HAP-1 (cell line): ENCODE measurements around the gene MAST4.

ENCODE experiments used
- DNase-seq, 2 experiments: peaks; one replicate each; pipeline ENCODE4 v3.0.0-alpha.2; 2016 to 2020; ENCODE audit warnings: low spot score in 2 of 2
- H3K27me3 ChIP-seq: fragments of 250-450 bp; sonication (Bioruptor Pico); 2 replicates; pipeline ENCODE4 v1.5.1; 2020; ENCODE audit warnings: low read depth, mild to moderate bottlenecking, moderate library complexity
- H3K36me3 ChIP-seq: fragments of 250-450 bp; sonication (Bioruptor Pico); replicated peaks from 2 replicates; pipeline ENCODE4 v1.5.1; 2020; ENCODE audit warnings: mild to moderate bottlenecking
- H3K4me1 ChIP-seq: fragments of 250-450 bp; sonication (Bioruptor Pico); 2 replicates; pipeline ENCODE4 v1.5.1; 2020; ENCODE audit warnings: mild to moderate bottlenecking
- H3K4me3 ChIP-seq: fragments of 250-450 bp; sonication (Bioruptor Pico); 2 replicates; pipeline ENCODE4 v1.5.1; 2020; ENCODE audit warnings: mild to moderate bottlenecking, moderate library complexity
- H3K9me3 ChIP-seq: fragments of 250-450 bp; sonication (Bioruptor Pico); 2 replicates; pipeline ENCODE4 v1.5.1; 2020; ENCODE audit warnings: mild to moderate bottlenecking, moderate library complexity
- in situ Hi-C: fragments of 300-500 bp; cut with MboI; formaldehyde crosslinking; loops from 3 replicates; pipeline ENCODE4 v1.14.3; 2020; ENCODE audit warnings: low sequenced_read_pairs, inconsistent platforms, mixed read lengths

MAST4 gene

GRCh38 chr5:67181648-67182221, 585.5 kb downstream of the MAST4 start:
- Histone ChIP-seq H3K4me3 (no peak overlapping the region), H3K27me3 (no peaks in the 10 kb centered on the region), H3K4me1 (peaks cover 17% of the 10 kb centered on the region), H3K36me3 (no peaks in the 10 kb centered on the region), H3K9me3 (no peaks in the 10 kb centered on the region)
- in situ Hi-C loops, result no loop called here
- DNase-seq, result peak; percentile 4 to 54

GRCh38 chr5:67182301-67182790, 586.2 kb downstream of the MAST4 start:
- Histone ChIP-seq H3K36me3 (no peaks in the 10 kb centered on the region), H3K4me1 (peaks cover 17% of the 10 kb centered on the region), H3K4me3 (no peak overlapping the region), H3K27me3 (no peaks in the 10 kb centered on the region), H3K9me3 (no peaks in the 10 kb centered on the region)
- in situ Hi-C loops, result no loop called here
- DNase-seq, result peak; percentile 85 to 87

- in situ Hi-C loops, result no loop called here
- Histone ChIP-seq H3K27me3 (no peaks in the 10 kb centered on the region), H3K4me1 (peaks cover 17% of the 10 kb centered on the region), H3K36me3 (no peaks in the 10 kb centered on the region), H3K9me3 (no peaks in the 10 kb centered on the region), H3K4me3 (no peak overlapping the region)
- DNase-seq, result no peak
Observed at GRCh38 chr5:67183859-67184258, 587.7 kb downstream of the MAST4 start.

- Histone ChIP-seq H3K36me3 (no peaks in the 10 kb centered on the region), H3K9me3 (no peaks in the 10 kb centered on the region), H3K4me1 (peaks cover 14% of the 10 kb centered on the region), H3K4me3 (no peak overlapping the region), H3K27me3 (no peaks in the 10 kb centered on the region)
- DNase-seq, result no peak
- in situ Hi-C loops, result no loop called here
Observed at GRCh38 chr5:67187006-67187715, 591.0 kb downstream of the MAST4 start.

GRCh38 chr5:67188274-67189078, 592.3 kb downstream of the MAST4 start:
- no peak for DNase-seq
- H3K9me3 ChIP-seq, result no peaks in the 10 kb centered on the region

GRCh38 chr5:67189079-67189354, 592.8 kb downstream of the MAST4 start:
- H3K4me1 ChIP-seq, result peaks cover 6% of the 10 kb centered on the region; the same call in 1 of the 2 replicates
- no peak overlapping the region for H3K4me3 ChIP-seq
- no peak for DNase-seq
- in situ Hi-C loops, result no loop called here
- no peaks in the 10 kb centered on the region for H3K36me3 ChIP-seq
- H3K27me3 ChIP-seq, result no peaks in the 10 kb centered on the region
- no peaks in the 10 kb centered on the region for H3K9me3 ChIP-seq

More at GRCh38 chr5:67188274-67189078, 592.3 kb downstream of the MAST4 start:
- H3K4me1 ChIP-seq, result peaks cover 6% of the 10 kb centered on the region; the same call in 1 of the 2 replicates
- in situ Hi-C loops, result no loop called here
- no peaks in the 10 kb centered on the region for H3K27me3 ChIP-seq
- no peak overlapping the region for H3K4me3 ChIP-seq
- H3K36me3 ChIP-seq, result no peaks in the 10 kb centered on the region

GRCh38 chr5:67189931-67190330, 593.7 kb downstream of the MAST4 start:
- peaks cover 6% of the 10 kb centered on the region; the same call in 1 of the 2 replicates for H3K4me1 ChIP-seq
- in situ Hi-C loops, result no loop called here
- no peak for DNase-seq
- no peaks in the 10 kb centered on the region for H3K27me3 ChIP-seq
- H3K9me3 ChIP-seq, result no peaks in the 10 kb centered on the region
- H3K4me3 ChIP-seq, result no peak overlapping the region
- H3K36me3 ChIP-seq, result no peaks in the 10 kb centered on the region

- no peaks in the 10 kb centered on the region for H3K36me3 ChIP-seq
- no peaks in the 10 kb centered on the region for H3K27me3 ChIP-seq
- DNase-seq, result no peak
- H3K4me1 ChIP-seq, result peaks cover 6% of the 10 kb centered on the region; the same call in 1 of the 2 replicates
- no peak overlapping the region for H3K4me3 ChIP-seq
- H3K9me3 ChIP-seq, result no peaks in the 10 kb centered on the region
- in situ Hi-C loops, result no loop called here
Observed at GRCh38 chr5:67190410-67190809, 594.2 kb downstream of the MAST4 start.

- Histone ChIP-seq H3K36me3 (no peaks in the 10 kb centered on the region), H3K4me3 (no peak overlapping the region), H3K4me1 (peaks cover 6% of the 10 kb centered on the region; the same call in 1 of the 2 replicates), H3K27me3 (no peaks in the 10 kb centered on the region), H3K9me3 (no peaks in the 10 kb centered on the region)
- DNase-seq, result peak in 1 of 2 experiments; percentile 32
- in situ Hi-C loops, result no loop called here
Observed at GRCh38 chr5:67190861-67191260, 594.7 kb downstream of the MAST4 start.

GRCh38 chr5:67192719-67193438, 596.7 kb downstream of the MAST4 start:
- no peak for DNase-seq
- Histone ChIP-seq H3K9me3 (no peaks in the 10 kb centered on the region), H3K36me3 (no peaks in the 10 kb centered on the region), H3K4me3 (no peak overlapping the region), H3K4me1 (peaks cover 6% of the 10 kb centered on the region; the same call in 1 of the 2 replicates), H3K27me3 (no peaks in the 10 kb centered on the region)
- in situ Hi-C loops, result no loop called here

GRCh38 chr5:67193439-67193807, 597.2 kb downstream of the MAST4 start:
- Histone ChIP-seq H3K9me3 (no peaks in the 10 kb centered on the region), H3K4me3 (no peak overlapping the region), H3K4me1 (peaks cover 6% of the 10 kb centered on the region; the same call in 1 of the 2 replicates), H3K27me3 (no peaks in the 10 kb centered on the region), H3K36me3 (no peaks in the 10 kb centered on the region)
- in situ Hi-C loops, result no loop called here
- DNase-seq, result no peak

- in situ Hi-C loops, result no loop called here
- peaks cover 6% of the 10 kb centered on the region; the same call in 1 of the 2 replicates for H3K4me1 ChIP-seq
Observed at GRCh38 chr5:67194166-67194565, 598.0 kb downstream of the MAST4 start.

GRCh38 chr5:67195406-67196275, 599.4 kb downstream of the MAST4 start:
- in situ Hi-C loops, result no loop called here
- DNase-seq, result no peak
- H3K4me1 ChIP-seq, result peaks cover 5% of the 10 kb centered on the region; the same call in 1 of the 2 replicates
- H3K4me3 ChIP-seq, result no peak overlapping the region
- no peaks in the 10 kb centered on the region for H3K36me3 ChIP-seq
- no peaks in the 10 kb centered on the region for H3K27me3 ChIP-seq
- H3K9me3 ChIP-seq, result no peaks in the 10 kb centered on the region

More at GRCh38 chr5:67194166-67194565, 598.0 kb downstream of the MAST4 start:
- DNase-seq, result no peak
- Histone ChIP-seq H3K4me3 (no peak overlapping the region), H3K27me3 (no peaks in the 10 kb centered on the region), H3K36me3 (no peaks in the 10 kb centered on the region), H3K9me3 (no peaks in the 10 kb centered on the region)
